SK-N-SH (cell line): ENCODE measurements around the gene THUMPD3. TPM values are rescaled to one million over a fixed set of nuclear protein-coding genes. Genes with fewer than 3 reads are reported as not detected.

ENCODE experiments used
- CTCF ChIA-PET: fragments of 300-600, 350-600 bp; formaldehyde crosslinking; extraction: SDS; loops from one replicate; lab custom pipeline; 2021; lab: Yijun Ruan, JAX
- POLR2A ChIA-PET: fragments of 350-600 bp; sonication (Branson Sonifier 250); formaldehyde crosslinking; extraction: SDS; loops from one replicate; lab custom pipeline; 2020; ENCODE audit warnings: antibody characterized with exemption, inconsistent platforms; lab: Yijun Ruan, JAX
- DNase-seq: peaks from one replicate; pipeline ENCODE4 v3.0.0; 2012
- H2AFZ ChIP-seq: fragments of 200-600 bp; sonication (generic); 2 replicates; pipeline ENCODE4 v1.8.1; 2016; ENCODE audit warnings: antibody characterized with exemption, mild to moderate bottlenecking, low read depth
- H3F3A ChIP-seq: fragments of 200-600 bp; sonication (generic); replicated peaks from 2 replicates; pipeline ENCODE3; 2016; ENCODE audit warnings: antibody characterized with exemption, mild to moderate bottlenecking; ENCODE audit not compliant: insufficient read depth
- H3K27ac ChIP-seq, 2 experiments: fragments of 200-500 bp in 1 of 2; fragments of 200-600 bp in 1 of 2; sonication (Bioruptor generic) in 1 of 2; sonication (generic), shearing (Covaris generic) in 1 of 2; 2 replicates each; pipeline versions ENCODE4 v1.5.1 to v1.6.1; 2014 to 2016; ENCODE audit warnings: low read depth in 2 of 2, inconsistent platforms in 1 of 2, low read length in 1 of 2, mild to moderate bottlenecking in 1 of 2, mixed read lengths in 1 of 2
- H3K27me3 ChIP-seq: fragments of 200-600 bp; sonication (generic), shearing (Covaris generic); 2 replicates; pipeline ENCODE4 v1.6.1; 2016; ENCODE audit warnings: mixed run types; ENCODE audit not compliant: insufficient read depth
- H3K36me3 ChIP-seq, 2 experiments: fragments of 200-500 bp in 1 of 2; fragments of 200-600 bp in 1 of 2; sonication (Bioruptor generic) in 1 of 2; sonication (generic) in 1 of 2; replicated peaks in 1 of 2; 2 replicates each; pipeline versions ENCODE3 to v1.5.1; 2014 to 2016; ENCODE audit warnings: low read length in 1 of 2, mild to moderate bottlenecking in 1 of 2; ENCODE audit not compliant: insufficient read depth in 2 of 2, control insufficient read depth in 1 of 2
- H3K4me1 ChIP-seq, 2 experiments: fragments of 200-500 bp in 1 of 2; fragments of 200-600 bp in 1 of 2; sonication (Bioruptor generic) in 1 of 2; sonication (generic), shearing (Covaris generic) in 1 of 2; 2 replicates each; pipeline versions ENCODE4 v1.5.1 to v1.6.1; 2014 to 2016; ENCODE audit warnings: low read depth in 1 of 2, low read length in 1 of 2, mixed run types in 1 of 2; ENCODE audit not compliant: insufficient read depth in 2 of 2, control insufficient read depth in 1 of 2
- H3K4me2 ChIP-seq: fragments of 200-600 bp; sonication (generic), shearing (Covaris generic); 2 replicates; pipeline ENCODE4 v1.6.1; 2017; ENCODE audit warnings: mixed run types
- H3K4me3 ChIP-seq, 2 experiments: fragments of 200-500 bp in 1 of 2; fragments of 200-600 bp in 1 of 2; sonication (Bioruptor generic) in 1 of 2; sonication (generic), shearing (Covaris generic) in 1 of 2; 2 replicates each; pipeline versions ENCODE4 v1.5.1 to v1.8.1; 2014 to 2016; ENCODE audit warnings: low read depth in 2 of 2, inconsistent platforms in 1 of 2, low read length in 1 of 2, mild to moderate bottlenecking in 1 of 2, mixed read lengths in 1 of 2, moderate library complexity in 1 of 2
- H3K79me2 ChIP-seq: fragments of 200-600 bp; sonication (generic); 2 replicates; pipeline ENCODE4 v1.8.1; 2017; ENCODE audit warnings: mild to moderate bottlenecking; ENCODE audit not compliant: insufficient read depth
- H3K9ac ChIP-seq: fragments of 200-600 bp; sonication (generic); 2 replicates; pipeline ENCODE4 v1.6.1; 2017; ENCODE audit warnings: mixed run types
- H3K9me2 ChIP-seq: fragments of 200-600 bp; sonication (generic); 2 replicates; pipeline ENCODE4 v1.6.1; 2017; ENCODE audit warnings: mixed run types
- H3K9me3 ChIP-seq: fragments of 200-600 bp; sonication (generic); 2 replicates; pipeline ENCODE4 v1.6.1; 2017; ENCODE audit warnings: mixed run types, mild to moderate bottlenecking, moderate library complexity
- H4K20me1 ChIP-seq: fragments of 200-600 bp; sonication (generic); 2 replicates; pipeline ENCODE4 v1.6.1; 2017; ENCODE audit warnings: mild to moderate bottlenecking, mixed run types; ENCODE audit not compliant: insufficient read depth
- CHD2 ChIP-seq: fragments of 150-350 bp; IDR thresholded peaks from 2 replicates; pipeline ENCODE4 v1.6.1; 2018; ENCODE audit warnings: low read length; ENCODE audit not compliant: partially characterized antibody
- EZH2phosphoT487 ChIP-seq: fragments of 200-600 bp; sonication (generic); IDR thresholded peaks from 2 replicates; pipeline ENCODE4 v1.6.1; 2017; ENCODE audit warnings: low read depth, mixed run types, mild to moderate bottlenecking, antibody characterized with exemption, moderate library complexity, borderline replicate concordance
- FOXJ3 ChIP-seq: sonication (generic); formaldehyde crosslinking; IDR thresholded peaks from 2 replicates; pipeline ENCODE4 v1.5.1; 2020; ENCODE audit warnings: mild to moderate bottlenecking, missing genetic modification reagents
- MXI1 ChIP-seq: IDR thresholded peaks from 2 replicates; pipeline ENCODE4 v1.6.1; 2012; ENCODE audit warnings: mild to moderate bottlenecking, low read depth, low read length, improper control_type of control experiment
- NFIC ChIP-seq: IDR thresholded peaks from 2 replicates; pipeline ENCODE4 v1.4.0; 2012; ENCODE audit warnings: borderline replicate concordance
- NRF1 ChIP-seq: IDR thresholded peaks from 2 replicates; pipeline ENCODE4 v1.6.1; 2012; ENCODE audit warnings: low read depth, mild to moderate bottlenecking, low read length
- RXRA ChIP-seq: IDR thresholded peaks from 2 replicates; pipeline ENCODE4 v1.4.0; 2012; ENCODE audit warnings: low read depth, mild to moderate bottlenecking, borderline replicate concordance
- SIN3A ChIP-seq: IDR thresholded peaks from 2 replicates; pipeline ENCODE4 v1.6.1; 2012; ENCODE audit warnings: low read depth, mild to moderate bottlenecking, low read length, moderate library complexity, borderline replicate concordance
- TAF1 ChIP-seq: IDR thresholded peaks from 2 replicates; pipeline ENCODE4 v1.6.1; 2012; ENCODE audit warnings: low read depth, mild to moderate bottlenecking, low read length, moderate library complexity, borderline replicate concordance
- TEAD4 ChIP-seq: IDR thresholded peaks from 2 replicates; pipeline ENCODE4 v1.4.0; 2012; ENCODE audit warnings: mild to moderate bottlenecking, borderline replicate concordance; ENCODE audit not compliant: insufficient read depth
- ZBTB33 ChIP-seq: IDR thresholded peaks from 2 replicates; pipeline ENCODE4 v1.4.0; 2012; ENCODE audit warnings: low read depth, borderline replicate concordance
- WGBS: methylation state at CpG from one replicate; pipeline ENCODE4 v1.1.6; 2017; ENCODE audit warnings: low lambda C conversion rate; 5-methylcytosine and 5-hydroxymethylcytosine counted together
- polyA plus RNA-seq, 3 experiments: library from polyadenylated mRNA; depleted of rRNA; stranded (reverse); fragments of >200 nt; gene quantifications; 2 replicates each; pipeline ENCODE4 v1.2.3, GENCODE V29; 2012
- TF ChIP-seq, protein P1 (sequence below): IDR thresholded peaks from 2 replicates; pipeline ENCODE4; 2012
- TF ChIP-seq, protein P2 (sequence below): fragments of 150-350 bp; IDR thresholded peaks from 2 replicates; pipeline ENCODE4 v1.6.1; 2017; ENCODE audit warnings: antibody characterized with exemption, low read length, low read depth, borderline replicate concordance

Gene THUMPD3
- polyA plus RNA-seq, 1 of the 3 experiments (the other 2 are of a cell fraction) = 27.1 TPM

- CTCF ChIA-PET = interaction anchor here (1.2 to 1.4 kb wide), 2 partner anchors 16 to 63 kb away, joined by 3 read pairs; no protein-coding TSS in a partner anchor
- H3K9me3 ChIP-seq = no peaks in the 10 kb centered on the region
- H3K9ac ChIP-seq = no peak overlapping the region
- no peak overlapping the region for H3K4me2 ChIP-seq
- TF ChIP-seq NFIC (no peak), FOXJ3 (no peak), TAF1 (no peak), SIN3A (no peak), MXI1 (no peak), CHD2 (no peak), TEAD4 (no peak), NRF1 (no peak), ZBTB33 (no peak), EZH2phosphoT487 (no peak), RXRA (no peak)
- TF ChIP-seq, protein P1, sequence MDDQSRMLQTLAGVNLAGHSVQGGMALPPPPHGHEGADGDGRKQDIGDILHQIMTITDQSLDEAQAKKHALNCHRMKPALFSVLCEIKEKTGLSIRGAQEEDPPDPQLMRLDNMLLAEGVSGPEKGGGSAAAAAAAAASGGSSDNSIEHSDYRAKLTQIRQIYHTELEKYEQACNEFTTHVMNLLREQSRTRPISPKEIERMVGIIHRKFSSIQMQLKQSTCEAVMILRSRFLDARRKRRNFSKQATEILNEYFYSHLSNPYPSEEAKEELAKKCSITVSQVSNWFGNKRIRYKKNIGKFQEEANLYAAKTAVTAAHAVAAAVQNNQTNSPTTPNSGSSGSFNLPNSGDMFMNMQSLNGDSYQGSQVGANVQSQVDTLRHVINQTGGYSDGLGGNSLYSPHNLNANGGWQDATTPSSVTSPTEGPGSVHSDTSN = no peak
- TF ChIP-seq, protein P2, sequence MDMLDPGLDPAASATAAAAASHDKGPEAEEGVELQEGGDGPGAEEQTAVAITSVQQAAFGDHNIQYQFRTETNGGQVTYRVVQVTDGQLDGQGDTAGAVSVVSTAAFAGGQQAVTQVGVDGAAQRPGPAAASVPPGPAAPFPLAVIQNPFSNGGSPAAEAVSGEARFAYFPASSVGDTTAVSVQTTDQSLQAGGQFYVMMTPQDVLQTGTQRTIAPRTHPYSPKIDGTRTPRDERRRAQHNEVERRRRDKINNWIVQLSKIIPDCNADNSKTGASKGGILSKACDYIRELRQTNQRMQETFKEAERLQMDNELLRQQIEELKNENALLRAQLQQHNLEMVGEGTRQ = no peak
- peaks cover 100% of the 10 kb centered on the region for H3K79me2 ChIP-seq
- H3K27ac ChIP-seq = no peak overlapping the region
- no peaks in the 10 kb centered on the region for H3K9me2 ChIP-seq
- H3K27me3 ChIP-seq = no peaks in the 10 kb centered on the region
- 61% methylated on average over 3 of the region's 3 CpGs for WGBS
- no peak overlapping the region for H3K4me3 ChIP-seq
- H2AFZ ChIP-seq = no peak overlapping the region
- H3K36me3 ChIP-seq = peaks cover 4 to 12% of the 10 kb centered on the region in 2 experiments
- no peak for DNase-seq
- peaks cover 31% of the 10 kb centered on the region for H3F3A ChIP-seq
- peaks cover 98% of the 10 kb centered on the region for H4K20me1 ChIP-seq
- POLR2A ChIA-PET = no interaction called here
- H3K4me1 ChIP-seq = peaks cover 4 to 14% of the 10 kb centered on the region in 2 experiments; a peak in 3 of 4 replicates
Measured at GRCh38 chr3:9416139-9416780, 53.4 kb downstream of the THUMPD3 start.
